NB4 (cell line): ENCODE results near the gene FTO.

Experiments
- MAX ChIP-seq: IDR thresholded peaks from 2 replicates; pipeline ENCODE4 v1.6.1; 2011; ENCODE audit warnings: low read depth, low read length
- MYC ChIP-seq: IDR thresholded peaks from 2 replicates; pipeline ENCODE4 v1.6.1; 2011; ENCODE audit warnings: low read depth, low read length
- POLR2A ChIP-seq: IDR thresholded peaks from 2 replicates; pipeline ENCODE4 v1.6.1; 2011; ENCODE audit warnings: mild to moderate bottlenecking; ENCODE audit not compliant: insufficient read length; ENCODE audit errors: extremely low read depth
- TF ChIP-seq, protein P1 (sequence below): IDR thresholded peaks from one replicate; pipeline ENCODE4 v1.5.1; 2012; ENCODE audit warnings: low read depth, low read length

DNA sequence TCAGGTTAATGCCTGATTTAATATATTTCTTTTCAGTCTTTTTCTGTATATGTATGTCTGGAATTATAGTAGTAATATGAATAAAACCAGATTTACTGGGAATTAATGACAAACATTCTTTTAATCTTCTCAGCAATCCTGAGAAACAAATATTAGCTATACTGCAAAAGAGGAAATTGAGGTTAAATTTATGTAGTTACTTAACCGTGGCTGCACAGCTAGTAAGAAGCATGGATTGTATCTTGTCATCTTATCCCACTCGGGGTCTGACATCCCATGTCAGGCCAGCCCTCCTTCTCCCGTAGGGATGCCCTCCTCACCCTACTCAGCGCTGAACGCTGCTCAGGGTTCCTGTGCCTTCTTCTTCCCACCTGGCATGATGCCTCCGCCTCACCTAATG lies 143.0 kb downstream of the FTO start:
- TF ChIP-seq POLR2A: no peak
- no peak for TF ChIP-seq MYC
- TF ChIP-seq, protein P1, sequence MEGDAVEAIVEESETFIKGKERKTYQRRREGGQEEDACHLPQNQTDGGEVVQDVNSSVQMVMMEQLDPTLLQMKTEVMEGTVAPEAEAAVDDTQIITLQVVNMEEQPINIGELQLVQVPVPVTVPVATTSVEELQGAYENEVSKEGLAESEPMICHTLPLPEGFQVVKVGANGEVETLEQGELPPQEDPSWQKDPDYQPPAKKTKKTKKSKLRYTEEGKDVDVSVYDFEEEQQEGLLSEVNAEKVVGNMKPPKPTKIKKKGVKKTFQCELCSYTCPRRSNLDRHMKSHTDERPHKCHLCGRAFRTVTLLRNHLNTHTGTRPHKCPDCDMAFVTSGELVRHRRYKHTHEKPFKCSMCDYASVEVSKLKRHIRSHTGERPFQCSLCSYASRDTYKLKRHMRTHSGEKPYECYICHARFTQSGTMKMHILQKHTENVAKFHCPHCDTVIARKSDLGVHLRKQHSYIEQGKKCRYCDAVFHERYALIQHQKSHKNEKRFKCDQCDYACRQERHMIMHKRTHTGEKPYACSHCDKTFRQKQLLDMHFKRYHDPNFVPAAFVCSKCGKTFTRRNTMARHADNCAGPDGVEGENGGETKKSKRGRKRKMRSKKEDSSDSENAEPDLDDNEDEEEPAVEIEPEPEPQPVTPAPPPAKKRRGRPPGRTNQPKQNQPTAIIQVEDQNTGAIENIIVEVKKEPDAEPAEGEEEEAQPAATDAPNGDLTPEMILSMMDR: no peak
- TF ChIP-seq MAX: no peak
